NCI-H524 treated with DMSO at 0.1 percent for 48 hours (cell line): ENCODE results near the gene RNMT.

ENCODE experiments used
- DNase-seq: peaks from one replicate; lab custom pipeline; 2025; lab: John Stamatoyannopoulos, UW

Gene RNMT

GRCh38 chr18:13811993-13812392, 85.5 kb downstream of the RNMT start:
- DNase-seq = no peak

GRCh38 chr18:13813271-13813849, 86.9 kb downstream of the RNMT start:
- no peak for DNase-seq
